Measurements from ENCODE around the gene PLXNA4. TPM values are rescaled to one million over a fixed set of nuclear protein-coding genes. Genes with fewer than 3 reads are reported as not detected.
A peak's percentile ranks its signal among the peaks of the same experiment; 100 is the strongest.

Gene PLXNA4
- total RNA-seq, 2 donors from 2014 or later: 1.4 to 2.3 TPM

- H3K4me1 Mint-ChIP-seq: peaks cover 72% of the 10 kb centered on the region
- peak overlapping the region; percentile 73 for H3K4me3 Mint-ChIP-seq
- peaks cover 3% of the 10 kb centered on the region for H3K27me3 Mint-ChIP-seq
- no peak for ATAC-seq (replicated peaks)
- H3K27ac Mint-ChIP-seq: peak overlapping the region; percentile 84
- H3K36me3 Mint-ChIP-seq (ENCODE audit: low read depth): no peaks in the 10 kb centered on the region
- peaks cover 5% of the 10 kb centered on the region for H3K9me3 Mint-ChIP-seq
Measured at GRCh38 chr7:132435016-132435990, 141.0 kb downstream of the PLXNA4 start.

DNA sequence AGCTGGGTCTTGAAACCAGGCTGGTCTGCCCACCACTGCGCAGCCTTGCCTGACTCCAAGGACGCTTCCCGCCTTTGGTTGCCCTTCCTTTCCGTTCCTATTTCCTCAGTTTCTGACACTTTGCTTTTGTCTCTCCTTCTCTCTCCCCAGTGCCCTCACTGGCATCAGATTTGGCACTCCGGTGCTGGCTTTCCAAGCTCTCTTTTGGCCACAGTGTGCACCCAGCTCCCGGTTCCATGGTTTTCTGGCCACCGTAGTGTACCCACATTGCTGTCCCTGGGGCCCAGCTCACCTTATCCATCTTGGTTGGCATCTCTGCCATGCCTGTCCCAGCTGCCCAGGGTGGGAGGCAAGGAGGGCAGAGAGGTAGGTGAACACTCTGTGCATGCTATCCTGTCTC, 142.2 kb downstream of the PLXNA4 start:
- H3K9me3 Mint-ChIP-seq: peaks cover 5% of the 10 kb centered on the region
- peak overlapping the region; percentile 73 for H3K4me3 Mint-ChIP-seq
- no peaks in the 10 kb centered on the region for H3K36me3 Mint-ChIP-seq (ENCODE audit: low read depth)
- peaks cover 73% of the 10 kb centered on the region for H3K4me1 Mint-ChIP-seq
- peak overlapping the region; percentile 84 for H3K27ac Mint-ChIP-seq
- no peak for ATAC-seq (replicated peaks)
- H3K27me3 Mint-ChIP-seq: peaks cover 3% of the 10 kb centered on the region

GRCh38 chr7:132433301-132433700, 143.0 kb downstream of the PLXNA4 start:
- Mint-ChIP-seq H3K9me3 (peaks cover 5% of the 10 kb centered on the region), H3K36me3 (ENCODE audit: low read depth) (no peaks in the 10 kb centered on the region), H3K27ac (peak overlapping the region; percentile 19), H3K4me3 (peak overlapping the region; percentile 48), H3K4me1 (peaks cover 73% of the 10 kb centered on the region), H3K27me3 (peaks cover 3% of the 10 kb centered on the region)
- ATAC-seq (replicated peaks): peak; percentile 14

DNA sequence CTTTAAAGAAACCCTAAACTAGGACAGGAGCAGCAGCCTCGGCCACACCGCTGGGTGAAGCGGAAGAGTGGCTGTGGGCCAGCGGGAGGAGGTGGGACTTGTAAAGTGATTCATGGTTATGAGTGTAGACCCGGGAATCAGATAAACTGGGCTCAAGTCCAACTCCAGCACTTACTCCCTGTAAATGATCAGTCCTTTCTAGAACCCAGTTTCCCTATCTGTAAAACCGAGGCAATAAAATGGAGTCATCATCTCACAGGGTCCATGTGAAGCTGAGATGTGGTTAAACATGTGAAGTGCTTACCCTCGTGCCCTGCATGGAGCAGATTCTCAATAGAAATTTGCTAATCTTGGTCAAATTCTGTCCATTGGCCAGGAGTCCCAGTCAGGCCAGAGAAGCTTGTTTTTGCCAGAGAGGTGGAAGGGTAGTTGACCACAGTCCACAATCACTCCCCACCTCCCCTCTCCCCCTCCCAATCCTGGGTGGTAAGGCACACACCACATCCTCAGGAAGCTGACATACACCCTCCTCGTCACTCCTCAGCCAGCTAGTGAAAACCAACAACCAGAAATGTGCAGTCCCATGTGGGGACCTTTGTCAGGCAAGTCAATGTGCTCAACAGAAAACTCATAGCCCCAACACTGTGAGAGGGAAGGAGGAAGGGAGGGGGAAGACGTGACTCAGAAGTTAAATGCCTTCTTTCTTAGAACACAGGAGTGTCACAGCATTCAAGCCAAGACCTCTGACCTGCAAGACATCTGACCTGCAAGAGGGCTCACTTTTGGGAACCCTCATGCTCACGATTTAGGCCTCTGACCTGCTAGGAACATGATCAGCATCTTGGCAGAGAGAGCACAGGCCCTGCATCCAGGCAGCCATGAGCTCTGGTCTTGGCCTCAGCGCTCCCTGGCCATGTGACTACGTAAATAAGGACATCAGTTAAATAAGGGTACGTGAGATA, 145.1 kb downstream of the PLXNA4 start:
- Mint-ChIP-seq H3K36me3 (ENCODE audit: low read depth) (no peaks in the 10 kb centered on the region), H3K9me3 (peaks cover 5% of the 10 kb centered on the region), H3K4me1 (peaks cover 54% of the 10 kb centered on the region), H3K27me3 (peaks cover 3% of the 10 kb centered on the region), H3K27ac (peak overlapping the region; percentile 78), H3K4me3 (peak overlapping the region; percentile 48)
- ATAC-seq (replicated peaks): peak; percentile 92

DNA sequence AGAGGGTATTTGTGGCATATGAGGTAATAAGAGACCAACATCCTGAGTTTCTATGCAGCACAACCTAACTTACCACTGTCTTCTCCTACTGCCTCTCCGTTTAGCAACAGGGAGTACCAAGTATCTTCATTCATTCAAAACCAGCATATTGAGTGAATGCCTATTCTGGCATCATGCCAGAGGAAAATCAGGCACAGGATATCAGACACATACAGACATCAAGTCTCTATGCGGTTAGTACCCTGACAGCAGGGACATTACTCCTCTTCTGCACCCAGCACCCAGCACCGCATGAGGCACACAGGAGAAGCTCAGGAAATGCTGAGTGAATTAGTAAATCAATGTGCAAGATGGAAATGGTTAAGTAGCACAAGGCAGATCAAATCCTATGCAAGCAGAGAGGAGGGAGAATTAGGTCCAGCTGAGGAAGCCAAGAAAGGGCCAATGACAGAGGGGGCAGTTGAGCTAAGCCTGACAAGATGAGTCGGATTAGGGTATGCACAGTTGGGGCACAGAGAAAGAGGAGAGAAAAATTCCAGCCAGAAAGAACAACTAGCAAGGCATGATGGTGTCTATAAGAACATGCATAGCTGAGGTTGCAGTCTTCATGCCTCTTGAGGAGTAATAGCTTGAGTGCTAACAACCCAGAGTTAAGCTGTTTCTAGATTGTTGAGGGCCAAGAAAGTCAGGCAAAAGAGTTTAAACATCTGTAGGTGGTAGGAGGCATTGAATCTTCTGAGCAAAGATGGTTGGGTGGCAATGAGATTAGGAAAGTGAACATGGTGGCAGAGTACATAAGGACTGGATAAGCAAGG, 146.0 kb downstream of the PLXNA4 start:
- Mint-ChIP-seq H3K4me3 (peak overlapping the region; percentile 48), H3K4me1 (peaks cover 46% of the 10 kb centered on the region), H3K27me3 (no peaks in the 10 kb centered on the region), H3K9me3 (peaks cover 5% of the 10 kb centered on the region), H3K27ac (peak overlapping the region; percentile 78), H3K36me3 (ENCODE audit: low read depth) (no peaks in the 10 kb centered on the region)
- no peak for ATAC-seq (replicated peaks)

DNA sequence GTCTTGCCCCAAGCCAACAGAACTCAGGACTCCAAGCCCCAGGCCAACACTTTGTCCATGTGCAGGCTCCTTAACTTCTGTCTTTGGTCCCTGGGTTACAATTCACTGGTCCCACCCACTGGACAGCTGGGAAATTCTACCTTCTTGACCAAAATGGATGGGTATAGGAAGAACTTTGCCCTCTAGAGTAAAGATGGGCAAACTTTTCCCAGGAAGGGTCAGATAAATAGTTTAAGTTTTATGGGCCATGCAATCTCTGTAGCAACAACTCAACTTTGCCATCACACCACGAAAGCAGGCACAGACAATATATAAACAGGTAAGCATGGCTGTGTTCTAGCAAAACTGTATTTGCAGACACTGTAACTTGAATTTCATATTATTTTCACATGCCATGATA, 147.1 kb downstream of the PLXNA4 start:
- peaks cover 2% of the 10 kb centered on the region for H3K9me3 Mint-ChIP-seq

DNA sequence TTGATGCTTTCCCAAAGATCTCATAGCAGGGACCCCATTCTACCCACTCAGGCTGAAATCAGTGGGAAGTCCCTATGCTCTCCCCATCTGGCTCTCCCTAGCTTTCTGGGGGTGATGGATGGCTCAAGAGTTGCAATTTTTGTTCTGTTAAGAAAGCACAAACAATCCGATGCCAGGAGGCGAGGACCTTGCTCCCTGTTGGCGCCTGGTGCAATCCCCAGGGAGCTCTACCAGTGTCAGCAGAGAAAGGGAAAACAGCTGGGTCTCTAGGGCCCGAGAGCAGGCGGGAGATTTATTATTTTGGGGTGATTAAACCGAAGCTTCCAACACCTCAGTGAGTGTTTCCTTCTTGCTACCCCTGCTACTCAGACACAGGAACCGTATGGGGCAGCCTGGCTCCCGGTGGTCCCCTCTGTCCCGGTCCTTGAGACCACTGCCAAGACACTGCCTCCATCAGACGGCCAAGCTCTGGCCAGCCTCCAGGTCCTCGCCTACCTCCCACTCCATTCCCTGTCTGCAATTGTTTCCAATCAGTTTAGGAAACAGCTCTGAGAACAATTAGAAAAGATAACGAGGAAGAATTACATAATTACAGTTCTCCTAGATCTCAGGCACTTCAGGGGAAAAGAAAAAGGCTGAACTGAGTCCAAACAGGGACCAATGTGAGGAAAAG, 147.9 kb downstream of the PLXNA4 start:
- no peak overlapping the region for H3K4me3 Mint-ChIP-seq
- H3K9me3 Mint-ChIP-seq: no peaks in the 10 kb centered on the region
- H3K4me1 Mint-ChIP-seq: peaks cover 34% of the 10 kb centered on the region
- ATAC-seq (replicated peaks): no peak
- no peaks in the 10 kb centered on the region for H3K36me3 Mint-ChIP-seq (ENCODE audit: low read depth)
- no peak overlapping the region for H3K27ac Mint-ChIP-seq
- H3K27me3 Mint-ChIP-seq: no peaks in the 10 kb centered on the region

More for the DNA sequence above, 147.1 kb downstream of the PLXNA4 start:
- H3K4me3 Mint-ChIP-seq: no peak overlapping the region
- no peak for ATAC-seq (replicated peaks)
- no peaks in the 10 kb centered on the region for H3K36me3 Mint-ChIP-seq (ENCODE audit: low read depth)
- H3K27ac Mint-ChIP-seq: no peak overlapping the region
- peaks cover 36% of the 10 kb centered on the region for H3K4me1 Mint-ChIP-seq
- no peaks in the 10 kb centered on the region for H3K27me3 Mint-ChIP-seq

DNA sequence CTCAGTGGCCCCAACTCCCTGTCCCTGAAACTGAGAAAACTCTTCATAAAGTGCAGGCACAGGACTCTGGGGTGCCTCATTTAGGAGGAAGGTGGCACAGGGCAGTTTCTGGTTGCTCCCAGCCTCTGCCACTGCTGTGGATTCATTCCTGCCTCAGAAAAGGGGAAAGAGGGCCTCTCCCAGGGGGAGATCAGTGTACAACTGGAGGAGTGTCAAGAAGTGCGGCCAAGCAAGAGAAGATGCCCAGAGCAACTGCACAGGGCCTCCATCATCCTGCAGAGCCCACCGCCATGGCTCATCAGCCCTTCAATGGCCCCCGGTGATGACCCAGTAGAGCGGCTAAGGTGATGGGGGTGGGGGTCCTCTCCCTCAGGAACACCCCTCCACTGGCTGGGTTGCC, 150.3 kb downstream of the PLXNA4 start:
- Mint-ChIP-seq H3K36me3 (ENCODE audit: low read depth) (no peaks in the 10 kb centered on the region), H3K9me3 (peaks cover 2% of the 10 kb centered on the region), H3K27ac (no peak overlapping the region), H3K4me3 (no peak overlapping the region), H3K27me3 (peaks cover 2% of the 10 kb centered on the region), H3K4me1 (peaks cover 11% of the 10 kb centered on the region)
- no peak for ATAC-seq (replicated peaks)

DNA sequence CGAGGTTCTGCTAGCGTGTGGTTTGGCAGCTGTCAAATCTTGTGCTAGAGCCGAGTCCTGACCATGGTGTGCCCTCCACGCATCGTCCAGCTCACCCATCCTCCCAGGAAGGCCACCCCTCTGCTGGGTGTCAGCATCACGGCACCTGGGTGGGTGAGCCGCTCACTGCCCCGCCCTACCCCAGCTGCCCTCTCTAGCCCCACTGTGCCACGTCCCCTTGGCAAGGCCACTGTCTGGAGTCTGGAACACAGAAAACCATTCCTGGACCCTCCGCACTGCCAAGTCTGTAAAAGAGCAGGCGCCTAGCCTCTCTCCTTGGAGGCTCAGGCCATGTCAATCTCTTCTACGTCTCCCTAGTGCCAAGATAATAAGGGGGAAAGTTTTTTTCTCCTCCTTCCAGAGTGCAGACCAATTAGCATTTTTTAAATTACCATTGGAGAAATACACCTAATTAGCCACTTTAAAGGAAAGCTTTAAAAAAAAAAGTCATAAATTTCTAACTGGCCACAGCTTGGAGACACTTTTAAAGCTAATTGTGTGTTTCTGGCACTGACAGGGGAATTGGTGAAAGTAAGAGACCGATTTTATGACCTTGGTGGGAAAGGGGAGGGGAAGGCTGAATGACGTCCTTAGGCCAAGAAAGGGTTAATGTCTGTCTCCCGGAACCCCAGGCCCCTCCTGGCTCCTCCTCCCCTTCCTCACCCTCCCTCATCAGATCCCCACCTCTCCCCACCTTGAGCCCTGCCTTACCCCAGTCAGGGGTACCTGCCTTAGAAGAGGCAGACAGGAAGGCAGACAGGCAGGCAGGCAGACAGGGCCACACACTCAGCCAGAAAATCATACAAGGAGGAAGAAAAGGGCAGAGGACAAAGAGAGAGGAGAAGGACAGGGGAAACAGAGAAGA, 151.2 kb downstream of the PLXNA4 start:
- Mint-ChIP-seq H3K4me1 (peaks cover 6% of the 10 kb centered on the region), H3K9me3 (peaks cover 6% of the 10 kb centered on the region), H3K36me3 (ENCODE audit: low read depth) (no peaks in the 10 kb centered on the region), H3K4me3 (no peak overlapping the region), H3K27ac (no peak overlapping the region), H3K27me3 (peaks cover 4% of the 10 kb centered on the region)
- no peak for ATAC-seq (replicated peaks)

DNA sequence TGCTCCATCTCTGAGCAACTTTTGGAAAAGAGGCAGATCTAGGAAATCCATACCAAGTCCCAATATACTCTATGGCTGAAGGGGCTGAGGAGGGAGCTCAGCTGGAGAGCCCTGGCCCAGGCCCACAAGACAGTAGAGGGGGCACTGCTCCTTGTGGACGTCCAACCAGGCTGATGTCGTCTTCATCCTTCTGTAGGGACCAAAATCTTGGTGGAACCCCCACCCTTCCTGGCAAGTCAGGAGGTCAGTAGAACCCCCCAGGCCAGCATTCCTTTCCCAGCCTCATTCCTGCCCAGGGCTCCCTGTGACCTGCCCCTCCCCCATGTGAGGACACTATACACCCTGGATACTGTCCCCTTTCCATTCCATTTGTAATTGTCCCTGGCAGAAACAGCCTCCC, 152.0 kb downstream of the PLXNA4 start:
- Mint-ChIP-seq H3K9me3 (peaks cover 6% of the 10 kb centered on the region), H3K4me3 (no peak overlapping the region), H3K27me3 (peaks cover 4% of the 10 kb centered on the region), H3K4me1 (peaks cover 4% of the 10 kb centered on the region), H3K27ac (no peak overlapping the region), H3K36me3 (ENCODE audit: low read depth) (no peaks in the 10 kb centered on the region)
- ATAC-seq (replicated peaks): no peak

DNA sequence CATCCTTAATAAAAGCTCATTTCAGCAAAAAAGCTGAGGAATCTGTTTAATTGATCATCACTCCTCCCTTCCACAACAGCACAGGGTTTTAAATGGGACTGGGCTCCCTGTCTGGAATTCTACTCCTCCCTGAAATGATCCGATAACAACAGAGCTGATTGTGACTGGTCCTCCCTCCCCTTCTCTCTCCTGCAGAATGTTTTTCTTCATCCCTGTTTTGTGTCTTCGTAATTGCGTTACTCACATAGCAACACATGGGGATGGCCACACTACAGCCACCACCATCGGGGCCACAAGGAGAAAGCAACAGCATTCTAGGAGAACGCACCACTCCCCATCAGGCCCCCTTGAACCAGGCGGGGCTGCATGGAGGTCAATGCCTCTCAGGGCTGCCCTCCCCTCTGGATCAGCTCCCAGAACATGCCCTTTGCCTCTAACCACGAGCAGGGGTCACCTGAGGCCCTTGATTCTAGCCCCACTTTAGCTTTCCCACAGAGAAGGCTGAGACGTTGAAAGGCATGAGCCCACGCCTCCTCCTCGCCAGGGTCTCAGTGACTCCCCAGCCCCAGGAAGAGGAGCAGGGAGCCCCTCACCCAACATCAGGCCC, 152.6 kb downstream of the PLXNA4 start:
- no peak overlapping the region for H3K4me3 Mint-ChIP-seq
- H3K27ac Mint-ChIP-seq: no peak overlapping the region
- H3K27me3 Mint-ChIP-seq: peaks cover 4% of the 10 kb centered on the region
- H3K36me3 Mint-ChIP-seq (ENCODE audit: low read depth): no peaks in the 10 kb centered on the region
- peaks cover 4% of the 10 kb centered on the region for H3K4me1 Mint-ChIP-seq
- no peak for ATAC-seq (replicated peaks)
- peaks cover 6% of the 10 kb centered on the region for H3K9me3 Mint-ChIP-seq

DNA sequence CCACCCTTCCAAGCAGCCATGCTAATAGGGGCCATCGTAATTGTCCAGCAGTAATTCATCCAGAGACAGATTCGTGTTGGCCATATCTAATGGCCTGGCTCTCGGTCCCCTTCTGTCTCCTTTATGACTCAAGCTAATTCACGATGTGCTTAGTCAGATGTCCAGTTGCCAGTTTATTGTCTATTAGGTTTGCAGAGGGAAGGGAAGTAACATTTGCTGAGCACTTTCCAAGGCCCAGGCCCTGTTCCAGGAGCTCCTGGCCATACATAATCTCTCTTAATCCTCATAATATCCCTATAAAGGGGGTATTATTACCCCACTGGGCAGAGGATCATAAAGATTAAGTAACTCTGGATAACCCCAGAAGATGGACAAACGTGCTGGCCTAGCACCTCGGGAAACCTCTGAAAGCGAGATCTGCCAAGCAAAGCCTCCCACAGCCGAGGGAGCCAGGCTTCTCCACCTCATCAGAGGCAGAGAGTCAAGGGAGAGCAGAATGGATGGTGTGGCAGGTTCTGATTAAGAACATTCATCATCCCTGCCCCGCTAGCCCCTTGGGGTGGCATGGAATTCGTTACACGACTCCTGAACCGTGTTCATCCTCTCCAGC, 153.7 kb downstream of the PLXNA4 start:
- Mint-ChIP-seq H3K4me1 (peaks cover 4% of the 10 kb centered on the region), H3K9me3 (peaks cover 6% of the 10 kb centered on the region), H3K27me3 (peaks cover 4% of the 10 kb centered on the region), H3K27ac (no peak overlapping the region), H3K4me3 (no peak overlapping the region), H3K36me3 (ENCODE audit: low read depth) (no peaks in the 10 kb centered on the region)
- no peak for ATAC-seq (replicated peaks)

Measured in activated T-helper 17 cell treated with anti-CD3 and anti-CD28 coated beads, Interleukin-2, amount 50 U/mL, for 72 hours (primary cell).